GM13977 (cell line): ENCODE data around the gene GGA1.

ENCODE experiments used
- DNase-seq: peaks from one replicate; pipeline ENCODE4 v3.0.0; 2012; ENCODE audit warnings: low spot score
- CTCF ChIP-seq: IDR thresholded peaks from 2 replicates; pipeline ENCODE4 v1.5.1; 2012; ENCODE audit warnings: mild to moderate bottlenecking, control low read depth; ENCODE audit not compliant: insufficient read depth; ENCODE audit errors: extremely low read depth, missing control alignments
- in situ Hi-C: fragments of 300-500 bp; cut with MboI; formaldehyde crosslinking; loops from one replicate; pipeline ENCODE4 v1.12.0; 2022; ENCODE audit warnings: low sequenced_read_pairs, low pct_unique_long_range_greater_than_20kb, mixed read lengths, inconsistent platforms; ENCODE audit not compliant: unreplicated experiment

The GGA1 gene

GRCh38 chr22:37630839-37631435 lies 22.3 kb downstream of the GGA1 start:
- in situ Hi-C loops = no loop called here
- no peak for DNase-seq
- TF ChIP-seq CTCF = no peak

GRCh38 chr22:37631448-37632173 lies 23.0 kb downstream of the GGA1 start:
- TF ChIP-seq CTCF = no peak
- no peak for DNase-seq
- in situ Hi-C loops = no loop called here

GRCh38 chr22:37632174-37633088 lies 23.8 kb downstream of the GGA1 start:
- peak; percentile 70 for DNase-seq
- in situ Hi-C loops = no loop called here
- no peak for TF ChIP-seq CTCF

- peak; percentile 92 for DNase-seq
- in situ Hi-C loops = no loop called here
- no peak for TF ChIP-seq CTCF
Measured at GRCh38 chr22:37633089-37633624, 24.5 kb downstream of the GGA1 start.

- in situ Hi-C loops = no loop called here
Measured at GRCh38 chr22:37633625-37634416, 25.2 kb downstream of the GGA1 start.

More at GRCh38 chr22:37633625-37634416, 25.2 kb downstream of the GGA1 start:
- peak; percentile 44 for TF ChIP-seq CTCF
- peak; percentile 90 for DNase-seq
